Glutamatergic neuron (in vitro differentiated cells): ENCODE results near the gene CASKIN2. TPM values are rescaled to one million over a fixed set of nuclear protein-coding genes. Genes with fewer than 3 reads are reported as not detected.

Experiments used
- DNase-seq: peaks from one replicate; pipeline ENCODE4 v3.0.0; 2022
- H3K27ac Mint-ChIP-seq: one replicate; pipeline ENCODE4 v1.8.0; 2020; ENCODE audit warnings: mild to moderate bottlenecking, mixed read lengths, inconsistent platforms; ENCODE audit not compliant: unreplicated experiment
- H3K27me3 Mint-ChIP-seq: one replicate; pipeline ENCODE4 v1.8.0; 2020; ENCODE audit warnings: mild to moderate bottlenecking, moderate library complexity, mixed read lengths, inconsistent platforms; ENCODE audit not compliant: unreplicated experiment
- H3K36me3 Mint-ChIP-seq: one replicate; pipeline ENCODE4 v1.8.0; 2020; ENCODE audit warnings: mild to moderate bottlenecking, mixed read lengths, inconsistent platforms; ENCODE audit not compliant: unreplicated experiment
- H3K4me1 Mint-ChIP-seq: one replicate; pipeline ENCODE4 v1.8.0; 2020; ENCODE audit warnings: mild to moderate bottlenecking, low read depth, mixed read lengths, inconsistent platforms; ENCODE audit not compliant: unreplicated experiment
- H3K4me3 Mint-ChIP-seq: one replicate; pipeline ENCODE4 v1.8.0; 2020; ENCODE audit warnings: mild to moderate bottlenecking, mixed read lengths, inconsistent platforms; ENCODE audit not compliant: unreplicated experiment
- H3K9me3 Mint-ChIP-seq: one replicate; pipeline ENCODE4 v1.8.0; 2020; ENCODE audit warnings: mild to moderate bottlenecking, moderate library complexity, mixed read lengths, inconsistent platforms; ENCODE audit not compliant: unreplicated experiment
- CTCF ChIP-seq: fragments of 200-600 bp; sonication (generic); IDR thresholded peaks from one replicate; pipeline ENCODE4 v1.5.0; 2021; ENCODE audit not compliant: partially characterized antibody, unreplicated experiment
- total RNA-seq: library from RNA; stranded (reverse); fragmentation: NEBNext Ultra II Directional; extraction: Animal tissue kit (Norgen Biotek cat#: 25700); gene quantifications from one replicate; pipeline ENCODE4 v1.2.1, GENCODE V29; 2021; ENCODE audit not compliant: unreplicated experiment

Gene CASKIN2
- total RNA-seq, 1 donor from 2014 or later = 22.1 TPM

GRCh38 chr17:75551266-75551665 lies 35.9 kb upstream of the CASKIN2 start:
- no peak overlapping the region for H3K27ac Mint-ChIP-seq
- no peak overlapping the region for H3K4me3 Mint-ChIP-seq
- H3K36me3 Mint-ChIP-seq = no peaks in the 10 kb centered on the region
- no peaks in the 10 kb centered on the region for H3K27me3 Mint-ChIP-seq
- no peak for DNase-seq
- TF ChIP-seq CTCF = no peak
- H3K4me1 Mint-ChIP-seq = no peaks in the 10 kb centered on the region
- H3K9me3 Mint-ChIP-seq = no peaks in the 10 kb centered on the region

GRCh38 chr17:75550139-75550465 lies 34.8 kb upstream of the CASKIN2 start:
- peaks cover 3% of the 10 kb centered on the region for H3K4me1 Mint-ChIP-seq
- no peaks in the 10 kb centered on the region for H3K36me3 Mint-ChIP-seq
- no peaks in the 10 kb centered on the region for H3K27me3 Mint-ChIP-seq
- H3K9me3 Mint-ChIP-seq = no peaks in the 10 kb centered on the region
- TF ChIP-seq CTCF = no peak
- no peak overlapping the region for H3K4me3 Mint-ChIP-seq
- H3K27ac Mint-ChIP-seq = no peak overlapping the region
- no peak for DNase-seq

- no peak for TF ChIP-seq CTCF
Measured at GRCh38 chr17:75549246-75550138, 34.2 kb upstream of the CASKIN2 start.

GRCh38 chr17:75548813-75549212 lies 33.5 kb upstream of the CASKIN2 start:
- TF ChIP-seq CTCF = no peak
- peaks cover 2% of the 10 kb centered on the region for H3K27me3 Mint-ChIP-seq
- DNase-seq = no peak
- H3K36me3 Mint-ChIP-seq = no peaks in the 10 kb centered on the region
- H3K4me1 Mint-ChIP-seq = peaks cover 3% of the 10 kb centered on the region
- no peak overlapping the region for H3K27ac Mint-ChIP-seq
- H3K9me3 Mint-ChIP-seq = no peaks in the 10 kb centered on the region
- no peak overlapping the region for H3K4me3 Mint-ChIP-seq

More at GRCh38 chr17:75549246-75550138, 34.2 kb upstream of the CASKIN2 start:
- Mint-ChIP-seq H3K4me3 (no peak overlapping the region), H3K36me3 (no peaks in the 10 kb centered on the region), H3K4me1 (peaks cover 3% of the 10 kb centered on the region), H3K27ac (no peak overlapping the region), H3K27me3 (no peaks in the 10 kb centered on the region), H3K9me3 (no peaks in the 10 kb centered on the region)
- no peak for DNase-seq

GRCh38 chr17:75547091-75547490 lies 31.8 kb upstream of the CASKIN2 start:
- Mint-ChIP-seq H3K9me3 (no peaks in the 10 kb centered on the region), H3K27me3 (peaks cover 2% of the 10 kb centered on the region), H3K4me1 (peaks cover 3% of the 10 kb centered on the region), H3K4me3 (no peak overlapping the region), H3K27ac (no peak overlapping the region), H3K36me3 (no peaks in the 10 kb centered on the region)
- no peak for TF ChIP-seq CTCF
- no peak for DNase-seq
